Erythroblast (primary cell): Measurements from ENCODE around the gene MSX1.

ENCODE experiments used
- DNase-seq, 2 experiments: peaks; one replicate each; lab custom pipeline; 2025; lab: John Stamatoyannopoulos, UW
- GATA1 ChIP-seq: IDR thresholded peaks from 2 replicates; pipeline ENCODE4 v1.6.1; 2011; ENCODE audit warnings: low read depth, mild to moderate bottlenecking, control low read depth, low read length, moderate library complexity
- POLR2A ChIP-seq: IDR thresholded peaks from 2 replicates; pipeline ENCODE4 v1.6.1; 2011; ENCODE audit warnings: mild to moderate bottlenecking, low read length

The MSX1 gene

DNA sequence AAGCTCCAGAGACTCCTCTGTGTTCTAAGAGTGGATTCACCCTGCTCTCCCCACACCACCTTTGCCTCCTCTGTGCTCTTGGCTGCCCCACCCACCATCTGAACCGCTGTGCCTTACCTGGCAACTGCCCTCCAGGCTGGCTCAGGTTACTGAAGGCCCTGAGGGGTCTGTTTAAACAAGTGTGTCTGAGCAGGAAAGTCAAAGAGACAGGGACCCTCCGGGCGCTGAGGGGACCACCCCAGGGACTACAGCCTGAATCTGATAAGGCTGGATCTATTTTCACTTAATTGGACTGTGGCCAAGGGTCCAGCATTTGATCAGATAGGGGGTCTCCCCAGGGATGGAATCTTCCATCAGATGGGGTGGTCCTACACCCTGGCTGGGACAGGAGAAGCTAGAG is 10.4 kb upstream of the MSX1 start:
- no peak for TF ChIP-seq GATA1
- no peak for TF ChIP-seq POLR2A
- DNase-seq: no peak

DNA sequence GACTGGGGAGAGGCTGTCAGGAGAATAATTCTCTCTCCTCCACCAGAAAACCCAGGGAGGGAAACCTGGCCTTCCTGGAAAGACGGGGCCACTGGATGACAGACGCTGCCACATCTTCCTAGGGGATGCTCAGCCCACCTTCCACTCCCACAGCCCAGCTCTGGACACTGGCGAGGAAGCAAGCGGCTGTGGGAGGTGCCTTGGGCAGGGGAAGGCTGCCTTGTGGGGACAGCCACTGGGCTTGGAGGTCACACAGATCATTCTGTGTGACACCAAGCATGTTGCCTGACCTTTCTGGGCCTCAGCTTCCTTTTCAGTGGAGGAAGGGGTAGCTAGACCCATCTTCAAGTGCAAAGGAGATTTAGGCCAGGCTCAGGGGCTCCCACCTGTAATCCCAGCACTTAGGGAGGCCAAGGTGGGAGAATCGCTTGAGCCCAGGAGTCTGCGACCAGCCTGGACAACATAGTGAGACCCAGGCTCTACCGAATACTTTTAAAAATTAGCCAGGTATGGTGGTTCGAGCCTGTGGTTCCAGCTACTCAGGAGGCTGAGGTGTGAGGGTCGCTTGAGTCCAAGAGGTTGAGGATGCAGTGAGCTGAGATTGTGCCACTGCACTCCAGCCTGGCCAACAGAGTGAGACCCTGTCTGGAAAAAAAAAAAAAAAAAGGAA is 9.8 kb upstream of the MSX1 start:
- DNase-seq: no peak
- no peak for TF ChIP-seq POLR2A
- TF ChIP-seq GATA1: no peak

DNA sequence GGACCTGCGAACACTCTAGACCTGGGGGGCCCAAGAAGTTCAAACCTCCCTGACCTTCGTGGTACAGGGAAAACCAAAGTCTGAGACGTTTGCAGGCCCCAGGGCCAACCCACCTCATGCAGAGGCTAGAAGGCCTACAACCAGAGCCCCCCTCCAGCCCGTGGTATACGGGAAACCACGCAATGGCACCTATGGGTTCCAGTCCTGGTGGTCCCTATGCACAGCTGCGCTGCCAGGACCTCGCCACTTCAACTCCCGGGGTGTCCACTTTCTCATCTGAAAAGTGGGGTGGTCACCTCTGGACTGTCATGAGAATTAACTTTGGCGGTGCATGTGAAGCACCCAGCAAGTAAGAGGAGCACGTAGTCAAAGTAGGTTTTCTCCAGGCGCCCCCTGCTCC is 8.4 kb upstream of the MSX1 start:
- DNase-seq: no peak
- TF ChIP-seq GATA1 (no peak), POLR2A (no peak)

DNA sequence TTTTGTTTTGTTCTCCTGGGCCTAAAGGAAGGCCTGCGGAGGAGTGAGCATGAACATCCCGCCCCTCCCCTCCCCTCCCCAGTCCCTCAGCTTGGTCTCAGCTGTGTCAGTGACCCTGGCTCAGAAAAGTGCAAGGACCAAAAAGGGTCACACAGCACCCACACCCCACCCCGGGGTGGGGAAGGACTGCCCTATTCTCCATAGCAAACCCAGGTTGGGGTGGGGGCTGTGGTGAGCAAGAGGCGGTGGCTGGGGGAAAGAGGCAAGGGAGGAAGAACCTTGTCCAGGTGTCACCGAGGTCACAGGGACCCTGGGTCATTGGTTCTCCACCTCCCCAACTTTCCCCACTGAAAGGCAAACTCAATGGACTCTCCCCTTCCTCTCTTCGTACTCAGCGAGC is 7.6 kb upstream of the MSX1 start:
- DNase-seq: no peak
- TF ChIP-seq POLR2A (no peak), GATA1 (no peak)

DNA sequence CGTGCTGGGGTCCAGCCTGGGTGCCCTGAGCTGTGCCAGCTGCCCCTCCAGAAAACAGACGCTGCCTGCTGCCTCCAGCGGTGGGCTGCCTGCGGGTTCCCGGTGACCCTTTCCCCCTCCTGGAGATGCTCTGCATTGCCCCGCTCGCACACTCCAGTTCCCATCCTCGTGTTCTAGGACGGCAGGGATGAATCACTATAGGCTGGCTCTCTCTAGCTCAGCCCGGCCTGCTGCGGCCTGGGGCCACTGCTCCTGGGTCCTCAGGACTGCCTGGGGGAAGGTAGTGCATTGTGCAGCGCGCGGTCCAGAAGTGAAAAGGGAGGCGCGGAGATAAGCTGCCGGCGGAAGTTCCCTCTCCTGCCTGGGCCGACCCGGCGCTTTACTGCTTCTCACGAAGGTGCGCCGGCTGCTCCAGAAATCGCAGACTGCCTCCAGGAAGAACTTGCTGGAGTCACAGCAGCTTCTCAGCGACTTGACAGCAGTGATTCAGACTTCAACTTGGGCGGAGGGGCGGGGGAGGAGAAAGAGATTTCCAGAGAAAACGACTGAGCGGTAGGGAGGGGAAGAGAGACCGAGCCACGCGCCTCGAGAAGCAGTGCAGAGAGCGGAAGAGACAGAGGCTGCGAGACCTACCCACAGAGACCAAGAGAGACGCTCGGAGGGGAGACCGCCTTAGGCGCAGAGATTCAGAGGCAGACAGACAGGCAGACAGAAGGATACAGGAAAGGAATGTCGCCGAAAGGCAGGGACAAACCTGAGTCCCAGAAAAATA is 6.7 kb upstream of the MSX1 start:
- no peak for TF ChIP-seq POLR2A
- no peak for TF ChIP-seq GATA1
- no peak for DNase-seq

DNA sequence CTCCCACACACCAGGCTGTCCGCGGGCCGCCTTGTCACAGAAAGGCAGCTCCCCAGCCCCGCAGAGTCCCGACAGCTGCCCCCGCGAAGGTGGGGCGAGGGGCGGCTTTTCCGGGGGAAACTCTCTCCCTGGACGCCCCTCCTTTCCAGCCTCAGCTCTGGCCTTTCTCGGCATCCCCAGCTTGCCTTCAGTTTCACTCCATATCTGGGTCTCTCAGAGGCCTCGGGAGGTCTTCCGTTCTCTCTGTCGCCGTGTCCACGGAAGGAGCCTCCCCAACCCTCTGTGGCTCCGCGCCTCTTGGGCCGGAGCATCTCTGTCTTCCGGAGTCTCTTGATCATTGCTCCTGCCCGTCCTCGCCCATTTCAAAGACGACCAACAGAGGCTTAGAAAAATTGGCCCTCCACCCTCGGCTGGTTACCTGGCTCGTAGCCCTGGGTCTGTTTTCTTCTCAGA is 6.1 kb upstream of the MSX1 start:
- no peak for TF ChIP-seq POLR2A
- no peak for TF ChIP-seq GATA1
- no peak for DNase-seq

DNA sequence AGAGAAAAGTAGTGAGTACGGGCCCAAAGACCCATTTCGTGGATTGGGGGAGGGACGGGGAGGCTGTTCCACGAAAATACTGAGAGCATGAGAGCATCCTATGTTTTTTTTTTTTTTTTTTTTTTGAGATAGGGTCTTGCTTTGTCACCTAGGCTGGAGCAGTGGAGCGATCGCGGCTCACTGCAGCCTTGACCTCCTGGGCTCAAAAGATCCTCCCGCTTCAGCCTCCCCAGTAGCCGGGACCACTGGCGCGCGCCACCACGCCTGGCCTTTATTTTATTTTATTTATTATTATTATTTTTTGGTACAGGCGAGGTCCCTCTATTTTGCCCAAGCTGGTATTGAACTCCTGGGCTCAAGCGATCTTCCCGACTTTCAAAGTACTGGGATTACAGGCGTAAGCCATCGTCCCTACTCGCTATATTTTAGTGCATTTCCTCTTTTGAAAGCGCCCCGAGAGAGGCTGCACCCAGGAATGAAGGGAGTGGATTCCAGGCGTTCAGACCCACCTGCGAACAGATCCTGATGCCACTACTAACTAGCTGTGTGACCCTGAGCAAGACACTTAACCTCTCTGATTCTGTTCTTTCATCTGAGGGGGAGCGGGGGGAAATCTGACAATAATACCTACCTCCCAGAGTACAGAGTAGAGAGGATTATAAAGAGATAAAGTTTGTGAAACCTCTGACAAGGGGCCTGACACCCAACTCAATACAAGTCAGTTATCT is 5.4 kb upstream of the MSX1 start:
- no peak for TF ChIP-seq GATA1
- TF ChIP-seq POLR2A: no peak
- DNase-seq: no peak

DNA sequence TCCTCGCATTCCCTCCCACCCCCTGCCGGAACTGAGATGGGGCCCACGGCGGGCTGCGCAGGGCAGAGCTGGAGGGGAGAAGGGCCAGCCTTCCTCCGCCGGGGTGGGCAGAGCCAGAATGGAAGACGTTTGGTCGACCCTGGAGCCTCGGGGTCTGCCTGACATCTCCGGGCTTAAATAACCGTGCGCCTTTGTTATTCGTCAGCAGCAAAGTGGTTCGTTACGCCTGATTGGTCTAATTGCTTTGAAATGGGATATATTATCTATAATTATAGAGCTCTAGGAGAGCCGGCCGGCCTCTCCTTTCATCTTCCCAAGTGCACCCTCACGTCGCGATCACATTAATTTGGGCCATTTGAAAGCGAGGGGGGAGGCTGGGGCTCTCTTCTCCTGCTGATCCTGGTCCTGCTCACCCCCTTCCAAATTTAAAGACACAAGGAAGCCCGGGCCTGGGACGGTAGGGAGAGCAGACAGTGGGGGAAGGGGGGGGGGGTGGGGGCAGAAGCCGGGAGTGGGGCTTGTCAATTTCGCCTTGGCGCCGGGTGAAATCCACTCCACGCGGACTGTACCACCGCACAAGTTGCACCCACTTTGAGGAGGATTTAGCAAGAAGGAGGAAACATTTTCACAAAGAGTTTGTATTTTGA is 4.7 kb upstream of the MSX1 start:
- TF ChIP-seq GATA1: no peak
- no peak for TF ChIP-seq POLR2A
- no peak for DNase-seq

DNA sequence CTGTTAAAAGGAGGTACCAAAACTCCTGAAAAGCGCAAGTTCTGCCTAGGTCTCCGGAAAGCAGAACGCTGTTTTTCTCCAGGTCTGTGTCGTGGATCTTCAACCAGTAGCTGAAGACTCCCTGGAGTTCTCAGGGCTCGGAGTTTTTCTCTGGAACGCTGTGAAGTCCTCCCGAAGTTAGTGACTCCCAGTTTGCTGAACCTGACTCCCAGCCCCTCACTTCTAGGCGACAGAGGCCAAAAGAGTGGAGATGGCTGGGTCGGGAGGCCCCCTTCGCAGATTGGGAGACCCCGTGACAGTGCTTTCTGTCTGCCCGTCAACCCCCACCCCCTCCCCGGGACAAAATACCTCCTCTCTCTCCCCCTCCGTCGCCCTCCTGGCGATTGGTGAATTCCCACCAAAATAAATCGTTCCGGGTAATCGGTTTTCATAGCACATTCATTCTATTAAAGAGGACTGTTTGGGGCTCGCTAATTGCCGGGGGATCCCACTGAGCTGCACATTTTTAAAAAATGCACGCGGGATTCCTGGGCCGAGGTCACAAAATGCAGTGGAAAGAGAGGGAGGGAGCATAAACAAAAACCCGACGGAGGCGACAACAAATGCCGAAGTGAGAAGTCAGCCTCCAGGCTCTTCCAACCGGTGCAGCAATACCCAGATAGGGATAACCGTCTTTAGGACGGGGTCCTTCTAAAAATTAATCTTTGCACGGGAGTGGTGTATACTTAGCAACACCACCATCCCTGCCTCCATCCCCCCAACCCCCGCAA is 4.0 kb upstream of the MSX1 start:
- DNase-seq: no peak
- no peak for TF ChIP-seq POLR2A
- no peak for TF ChIP-seq GATA1

DNA sequence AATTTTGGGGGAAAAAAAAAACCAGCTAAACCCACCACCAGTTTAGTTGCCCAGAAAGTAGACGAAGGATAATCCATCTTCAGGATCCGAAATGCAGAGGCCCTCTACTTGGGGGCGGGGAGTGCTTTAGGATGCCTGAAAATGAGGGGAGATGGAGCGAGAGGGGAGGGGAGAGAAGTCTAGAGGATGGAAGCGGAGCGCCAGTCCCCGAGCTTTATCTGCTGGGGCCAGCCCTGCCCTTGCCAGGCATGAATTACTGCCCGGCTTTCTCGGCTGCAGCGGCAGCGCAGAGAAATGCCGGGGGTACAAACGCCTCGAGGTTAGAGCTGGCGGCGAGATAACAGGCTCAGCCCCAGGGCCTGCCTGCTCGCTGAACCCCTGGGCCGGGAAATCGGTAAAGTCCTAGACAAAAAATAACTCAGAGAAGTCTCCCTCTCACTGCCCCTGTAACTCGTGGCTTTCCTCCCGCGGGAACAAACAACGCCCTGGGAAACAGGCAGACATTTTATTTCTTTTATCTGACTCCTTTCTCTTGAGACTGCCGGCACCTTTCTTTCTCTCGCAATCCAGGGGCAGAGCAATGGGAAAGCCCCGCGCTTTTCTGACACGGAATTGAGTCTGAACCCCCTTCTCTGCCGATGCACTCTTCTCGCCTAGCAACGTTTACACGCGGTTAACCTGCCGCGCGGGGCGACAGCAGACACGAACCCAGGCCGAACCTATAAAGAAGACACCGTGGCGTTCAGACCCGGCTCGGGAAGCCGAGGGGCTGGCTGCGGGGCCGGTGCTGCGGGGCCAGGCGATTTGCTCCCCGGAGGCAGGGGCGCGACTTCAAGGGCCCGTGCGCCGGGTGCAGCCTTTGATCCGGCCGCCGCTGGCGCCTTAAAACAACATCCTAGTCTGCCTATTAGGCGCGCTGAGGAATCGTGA is 3.1 kb upstream of the MSX1 start:
- no peak for TF ChIP-seq GATA1
- no peak for TF ChIP-seq POLR2A
- DNase-seq: no peak

DNA sequence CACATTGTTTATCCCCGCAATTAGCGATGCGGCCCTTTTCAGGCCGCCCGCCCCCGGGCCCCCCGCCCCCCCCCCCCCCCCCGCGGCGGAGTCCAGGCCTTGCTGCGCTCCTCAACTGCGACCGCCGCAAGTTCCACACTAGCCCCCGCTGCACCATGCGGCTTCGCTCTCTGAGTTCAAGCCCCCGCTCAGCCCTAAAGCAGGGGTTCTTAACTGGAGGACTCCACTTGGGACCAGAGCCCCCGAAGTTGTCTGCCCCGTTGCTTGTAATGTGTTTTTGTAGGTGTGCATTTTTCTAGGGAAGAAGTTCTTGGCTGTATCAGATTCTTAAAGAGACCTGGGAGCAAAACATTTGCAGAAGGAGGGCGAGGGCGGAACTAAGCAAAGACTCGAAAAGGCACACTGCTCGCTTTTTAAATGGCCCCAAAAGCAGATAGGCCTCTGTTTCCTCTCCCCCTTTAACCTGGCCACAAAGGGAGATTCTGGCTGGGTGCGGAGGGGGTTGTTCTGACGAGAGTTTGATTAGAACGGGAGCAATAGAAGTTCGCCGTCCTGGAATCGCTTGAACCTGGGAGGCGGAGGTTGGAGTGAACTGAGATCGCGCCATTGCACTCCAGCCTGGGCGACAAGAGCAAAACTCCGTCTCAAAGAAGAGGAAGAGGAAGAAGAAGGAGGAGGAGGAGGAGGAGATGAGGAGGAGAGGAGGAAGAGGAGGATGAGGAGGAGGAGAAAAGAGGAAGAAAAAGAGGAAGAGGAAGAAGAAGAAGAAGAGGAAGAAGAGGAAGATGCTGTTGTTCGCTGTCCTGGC is 2.3 kb upstream of the MSX1 start:
- no peak for DNase-seq
- no peak for TF ChIP-seq GATA1
- no peak for TF ChIP-seq POLR2A
